Bone marrow (tissue), 2 donors: ENCODE data around the gene CD79B.
"Not testable (repeated sequence)": the region's sequence is repeated elsewhere in the genome, so short reads cannot be mapped to it uniquely, and the experiment has no call there.

Experiments
- DNase-seq, 2 donors: peaks; one replicate each; lab custom pipeline; 2025; lab: John Stamatoyannopoulos, UW

The CD79B gene

GRCh38 chr17:63930951-63931575, 1.1 kb downstream of the CD79B start:
- peak; percentile 12 to 60 for DNase-seq

- no peak for DNase-seq
Measured at GRCh38 chr17:63929860-63930766, 2.0 kb downstream of the CD79B start.

- no peak for DNase-seq
Measured at GRCh38 chr17:63928966-63929695, 3.0 kb downstream of the CD79B start.

DNA sequence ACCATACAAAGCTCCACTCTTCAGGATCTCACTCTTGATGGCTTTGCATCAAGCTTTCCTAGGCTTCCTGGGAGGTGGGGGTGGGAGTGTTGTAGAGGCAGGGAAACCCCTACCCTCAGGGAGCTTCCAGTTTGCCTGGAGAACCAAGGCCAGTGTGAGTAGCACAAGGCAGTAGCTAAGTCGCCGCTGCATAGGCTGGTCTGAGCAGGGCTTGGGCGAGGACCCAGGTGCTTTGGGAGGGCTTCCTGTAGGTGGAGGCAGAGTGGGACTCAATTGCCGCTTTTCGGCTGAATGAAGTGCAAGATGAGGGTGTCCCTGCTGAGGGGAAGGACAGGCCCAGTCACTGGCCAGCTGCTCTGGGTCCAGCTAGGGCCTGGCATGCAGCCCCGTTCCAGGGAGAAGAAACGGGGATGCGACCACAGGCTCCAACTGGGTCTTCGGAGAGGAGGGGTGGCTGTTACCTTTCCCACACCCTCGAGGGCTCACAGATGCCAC, 3.9 kb downstream of the CD79B start:
- no peak for DNase-seq

DNA sequence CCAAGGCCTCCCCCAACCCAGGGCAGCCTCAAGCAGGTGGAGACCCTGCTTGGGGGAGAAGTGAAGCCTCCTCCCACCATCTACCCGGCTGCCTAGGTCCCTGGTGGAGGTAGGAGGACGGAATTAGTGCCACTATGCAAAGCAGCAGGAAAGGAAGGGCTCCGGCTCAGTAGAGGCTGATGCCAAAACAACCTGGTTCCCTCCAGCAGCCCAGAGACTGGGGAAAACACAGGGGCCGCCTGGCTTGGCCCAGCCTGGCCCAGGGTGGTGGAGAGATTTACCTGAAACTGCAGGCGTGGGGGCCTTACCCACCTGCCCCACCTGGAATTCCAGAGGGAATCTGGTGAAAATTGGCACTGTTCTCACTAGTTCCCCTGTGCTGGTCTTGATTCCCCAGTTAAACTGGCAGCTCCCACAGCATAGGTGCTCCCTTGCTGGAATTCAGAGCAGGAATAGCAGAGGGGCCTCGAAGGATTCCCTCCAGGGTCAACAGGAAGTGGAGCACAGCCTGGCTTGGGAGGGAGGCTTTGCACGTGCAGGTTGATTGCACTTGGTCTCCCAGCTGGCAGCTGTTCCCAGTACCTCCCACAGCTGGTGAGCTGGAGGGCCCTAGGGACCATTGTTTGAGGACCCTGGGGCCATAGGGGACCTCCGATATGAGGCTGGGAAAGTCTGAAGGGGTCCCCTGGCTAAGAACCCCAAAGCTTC, 4.5 kb downstream of the CD79B start:
- no peak for DNase-seq

DNA sequence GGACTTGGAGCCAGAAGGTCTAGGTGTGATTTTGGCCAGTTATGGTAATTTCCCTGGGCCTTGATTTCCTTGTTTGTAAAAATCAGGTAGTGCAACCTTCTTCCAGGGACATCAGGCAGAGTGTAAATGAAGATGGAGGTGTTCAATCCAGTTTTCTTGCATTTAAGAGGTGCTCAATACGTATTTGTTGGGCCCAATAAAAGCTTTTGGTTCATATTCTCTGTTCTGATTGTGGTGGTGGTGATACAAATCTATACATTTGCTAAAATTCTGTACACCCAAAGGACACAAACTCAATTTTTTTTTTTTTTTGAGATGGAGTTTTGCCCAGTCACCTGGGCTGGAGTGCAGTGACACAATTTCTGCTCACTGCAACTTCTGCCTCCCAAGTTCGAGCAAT, 6.0 kb downstream of the CD79B start:
- DNase-seq: no peak

GRCh38 chr17:63925615-63926014, 6.5 kb downstream of the CD79B start:
- DNase-seq: no peak

- DNase-seq: not testable (repeated sequence)
Measured at GRCh38 chr17:63922402-63922801, 9.7 kb downstream of the CD79B start.

GRCh38 chr17:63920779-63921178, 11.4 kb downstream of the CD79B start:
- not testable (repeated sequence) for DNase-seq

- DNase-seq: not testable (repeated sequence)
Measured at GRCh38 chr17:63920050-63920449, 12.1 kb downstream of the CD79B start.

DNA sequence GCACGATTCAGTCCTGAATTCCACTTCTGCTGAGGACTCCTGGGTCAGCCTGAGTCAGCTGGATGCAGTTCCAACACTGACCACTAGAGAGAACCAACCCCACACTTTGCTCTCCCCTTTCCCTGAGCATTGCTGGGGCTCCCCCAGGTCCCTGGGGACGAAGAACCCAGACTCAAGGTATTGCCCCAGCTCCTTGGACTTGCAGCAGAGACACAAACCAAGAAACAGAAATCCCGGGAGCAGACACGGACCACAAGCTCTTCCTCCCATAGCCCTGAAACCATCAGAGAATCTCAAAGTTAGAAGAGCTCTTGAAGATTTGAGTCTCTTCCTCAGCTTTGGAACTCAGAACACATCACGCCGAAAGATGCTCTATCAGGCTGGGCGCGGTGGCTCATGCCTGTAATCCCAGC, 12.8 kb downstream of the CD79B start:
- peak; percentile 29 to 72 for DNase-seq

GRCh38 chr17:63918789-63919305, 13.3 kb downstream of the CD79B start, which contains the start of gene GH1:
GH1 (minus strand) TSS chr17:63918839; CDS start chr17:63918776, 63 bp downstream.
- DNase-seq: not testable (repeated sequence)

DNA sequence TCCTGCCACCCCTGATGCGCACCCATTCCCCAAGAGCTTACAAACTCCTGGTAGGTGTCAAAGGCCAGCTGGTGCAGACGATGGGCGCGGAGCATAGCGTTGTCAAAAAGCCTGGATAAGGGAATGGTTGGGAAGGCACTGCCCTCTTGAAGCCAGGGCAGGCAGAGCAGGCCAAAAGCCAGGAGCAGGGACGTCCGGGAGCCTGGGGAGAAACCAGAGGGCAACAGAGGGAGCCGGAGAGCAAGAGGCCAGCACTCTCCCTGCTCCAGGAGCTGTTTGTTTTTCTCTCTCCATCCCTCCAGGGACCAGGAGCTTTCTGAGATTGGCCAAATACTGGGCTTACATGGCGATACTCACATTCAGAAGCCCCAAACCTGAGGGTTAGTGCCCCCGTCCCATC, 13.8 kb downstream of the CD79B start:
- no peak for DNase-seq

DNA sequence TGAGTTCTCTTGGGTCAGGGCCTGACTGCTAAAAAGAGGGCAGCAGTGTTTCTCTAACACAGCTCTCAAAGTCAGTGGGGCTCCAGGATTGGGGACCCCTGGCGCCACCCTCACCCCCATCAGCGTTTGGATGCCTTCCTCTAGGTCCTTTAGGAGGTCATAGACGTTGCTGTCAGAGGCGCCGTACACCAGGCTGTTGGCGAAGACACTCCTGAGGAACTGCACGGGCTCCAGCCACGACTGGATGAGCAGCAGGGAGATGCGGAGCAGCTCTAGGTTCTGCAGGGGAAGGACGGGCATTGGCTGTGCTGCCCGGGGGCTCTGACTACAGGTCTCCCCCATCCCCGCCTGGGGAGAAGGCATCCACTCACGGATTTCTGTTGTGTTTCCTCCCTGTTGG, 14.5 kb downstream of the CD79B start:
- DNase-seq: no peak

GRCh38 chr17:63917206-63917605, 14.9 kb downstream of the CD79B start:
- DNase-seq: not testable (repeated sequence)

DNA sequence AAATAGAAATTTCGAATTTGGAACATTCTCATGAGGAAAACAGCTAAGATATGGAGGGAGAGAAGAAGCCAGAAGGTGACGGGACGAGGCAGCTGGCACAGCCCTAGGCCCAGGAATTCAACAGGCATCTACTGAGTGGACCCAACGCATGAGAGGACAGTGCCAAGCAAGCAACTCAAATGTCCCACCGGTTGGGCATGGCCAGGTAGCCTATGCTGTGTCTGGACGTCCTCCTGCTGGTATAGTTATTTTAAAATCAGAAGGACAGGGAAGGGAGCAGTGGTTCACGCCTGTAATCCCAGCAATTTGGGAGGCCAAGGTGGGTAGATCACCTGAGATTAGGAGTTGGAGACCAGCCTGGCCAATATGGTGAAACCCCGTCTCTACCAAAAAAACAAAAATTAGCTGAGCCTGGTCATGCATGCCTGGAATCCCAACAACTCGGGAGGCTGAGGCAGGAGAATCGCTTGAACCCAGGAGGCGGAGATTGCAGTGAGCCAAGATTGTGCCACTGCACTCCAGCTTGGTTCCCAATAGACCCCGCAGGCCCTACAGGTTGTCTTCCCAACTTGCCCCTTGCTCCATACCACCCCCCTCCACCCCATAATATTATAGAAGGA, 15.5 kb downstream of the CD79B start:
- DNase-seq: no peak

DNA sequence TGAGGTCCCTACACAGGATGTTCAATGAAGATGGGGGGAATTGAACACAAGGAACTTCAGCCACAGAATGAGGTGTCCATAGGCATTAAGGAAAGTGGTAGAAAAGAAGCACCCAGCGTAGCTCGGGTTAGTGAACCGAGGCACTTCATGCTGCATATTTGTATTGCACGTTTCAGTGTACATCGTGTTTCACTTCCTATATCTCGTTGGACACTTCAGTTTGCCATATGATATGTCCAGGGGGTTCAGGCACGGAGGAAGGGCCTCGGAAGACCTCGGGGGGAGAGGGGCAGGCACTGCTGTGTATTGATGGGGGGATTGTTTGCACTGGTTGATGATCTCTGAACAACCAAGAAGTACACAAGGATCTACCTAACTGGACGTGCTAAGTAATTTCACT, 16.4 kb downstream of the CD79B start:
- DNase-seq: not testable (repeated sequence)

DNA sequence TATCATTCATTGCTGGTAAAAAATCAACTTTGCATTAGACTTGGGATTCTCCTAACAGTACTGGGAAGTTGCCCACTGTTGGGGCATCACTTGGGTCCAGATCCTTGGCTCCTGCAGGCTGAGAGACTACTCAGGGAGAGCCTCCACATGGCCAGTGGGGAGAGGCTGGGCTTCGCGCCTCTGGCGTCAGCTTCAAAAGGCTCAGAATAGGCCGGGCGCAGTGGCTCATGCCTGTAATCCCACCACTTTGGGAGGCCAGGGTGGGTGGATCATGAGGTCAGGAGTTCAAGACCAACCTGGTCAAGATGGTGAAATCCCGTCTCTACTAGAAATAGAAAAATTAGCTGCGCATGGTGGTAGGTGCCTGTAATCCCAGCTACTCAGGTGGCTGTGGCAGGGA, 17.7 kb downstream of the CD79B start:
- DNase-seq: no peak

- DNase-seq: peak; percentile 9 to 12
Measured at GRCh38 chr17:63911657-63912100, 20.5 kb downstream of the CD79B start.

DNA sequence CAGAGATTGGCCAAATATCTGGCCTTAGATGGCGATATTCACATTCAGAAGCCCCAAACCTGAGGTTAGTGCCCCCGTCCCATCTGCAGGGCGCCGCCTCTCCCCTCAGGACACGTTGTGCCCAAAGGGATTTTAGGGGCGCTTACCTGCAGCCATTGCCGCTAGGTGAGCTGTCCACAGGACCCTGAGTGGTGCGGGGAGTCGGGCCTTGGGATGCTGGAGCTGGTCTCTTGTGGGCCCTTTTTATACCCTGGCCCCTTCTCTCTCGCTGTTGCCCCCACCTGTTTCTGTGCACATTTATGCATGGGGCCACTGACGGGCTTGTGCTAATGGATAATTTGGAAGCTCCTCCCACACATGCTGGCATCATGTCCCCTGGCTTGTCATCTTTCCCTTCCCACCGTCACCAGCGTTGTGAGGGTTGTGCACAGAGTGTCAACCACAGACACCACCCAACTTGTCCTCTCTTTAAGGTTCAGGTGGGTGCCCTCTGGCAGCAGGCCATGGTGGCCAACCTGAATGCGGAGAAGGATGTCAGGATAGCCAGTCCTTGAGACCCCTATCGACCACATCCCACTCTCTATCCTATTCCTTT, 21.0 kb downstream of the CD79B start, which contains the start of gene CSHL1:
Gene CSHL1, minus strand, starts transcription at position 218 of the 595 bp plus-strand sequence. Its CDS starts 62 bp downstream, at position 156.
- DNase-seq: no peak
